Fibroblast of villous mesenchyme (primary cell): ENCODE measurements around the gene ERFL. TPM values are rescaled to one million over a fixed set of nuclear protein-coding genes. Genes with fewer than 3 reads are reported as not detected.

Source experiments
- DNase-seq: peaks from one replicate; pipeline ENCODE4 v3.0.0-alpha.2; 2010; ENCODE audit warnings: low read depth
- H3K4me3 ChIP-seq: 2 replicates; pipeline ENCODE4 v1.5.1; 2011; ENCODE audit warnings: low read depth, mild to moderate bottlenecking, low read length
- total RNA-seq: library from RNA; depleted of rRNA; stranded (reverse); fragments of >200 nt; gene quantifications from 2 replicates; pipeline ENCODE4 v1.2.3, GENCODE V29; 2012
- TF ChIP-seq, protein P1 (sequence below): IDR thresholded peaks from 2 replicates; pipeline ENCODE4 v1.5.1; 2012; ENCODE audit warnings: low read depth, mild to moderate bottlenecking, low read length; ENCODE audit not compliant: insufficient read depth

Gene ERFL
- total RNA-seq, 1 donor, result not detected

DNA sequence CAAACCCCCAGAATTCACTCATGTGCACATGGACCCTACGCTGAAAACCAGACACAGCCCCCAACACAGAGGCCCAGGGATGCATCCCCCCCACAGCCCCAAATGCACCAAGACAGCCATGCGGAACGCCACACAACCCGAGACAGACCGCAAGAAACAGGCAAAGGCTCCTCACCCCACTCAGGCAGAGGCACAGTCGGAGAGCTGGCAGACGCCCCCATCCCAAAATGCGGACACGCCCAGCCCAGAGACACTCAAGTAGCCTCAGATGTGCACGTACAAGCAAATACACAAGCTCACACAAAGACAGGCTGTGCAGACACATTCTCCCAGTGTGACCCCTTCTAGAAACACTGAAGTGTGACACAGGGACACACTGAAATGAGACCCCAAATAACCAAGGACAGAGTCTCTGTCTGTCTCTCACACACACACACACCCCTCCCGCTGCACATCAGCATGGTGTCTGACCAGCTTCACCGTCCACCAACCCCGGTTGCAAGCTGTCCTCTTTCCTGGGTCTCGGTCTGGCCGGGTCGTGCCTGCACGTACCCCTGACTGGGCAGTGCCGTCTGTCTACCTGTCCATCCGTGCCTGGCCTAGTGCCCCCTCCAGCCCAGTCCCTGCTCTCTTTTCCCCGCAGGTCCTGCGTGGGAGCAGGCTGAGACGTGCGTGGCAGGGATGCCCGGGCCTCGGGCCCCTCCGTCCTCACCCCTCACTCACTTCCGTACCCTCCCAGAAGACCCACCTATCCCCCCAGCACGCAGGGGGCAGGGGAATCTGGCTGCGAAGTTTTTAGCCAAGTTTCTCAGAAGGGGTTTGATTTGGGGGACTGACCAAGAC, 16.1 kb downstream of the ERFL start:
- no peak for DNase-seq
- TF ChIP-seq, protein P1, sequence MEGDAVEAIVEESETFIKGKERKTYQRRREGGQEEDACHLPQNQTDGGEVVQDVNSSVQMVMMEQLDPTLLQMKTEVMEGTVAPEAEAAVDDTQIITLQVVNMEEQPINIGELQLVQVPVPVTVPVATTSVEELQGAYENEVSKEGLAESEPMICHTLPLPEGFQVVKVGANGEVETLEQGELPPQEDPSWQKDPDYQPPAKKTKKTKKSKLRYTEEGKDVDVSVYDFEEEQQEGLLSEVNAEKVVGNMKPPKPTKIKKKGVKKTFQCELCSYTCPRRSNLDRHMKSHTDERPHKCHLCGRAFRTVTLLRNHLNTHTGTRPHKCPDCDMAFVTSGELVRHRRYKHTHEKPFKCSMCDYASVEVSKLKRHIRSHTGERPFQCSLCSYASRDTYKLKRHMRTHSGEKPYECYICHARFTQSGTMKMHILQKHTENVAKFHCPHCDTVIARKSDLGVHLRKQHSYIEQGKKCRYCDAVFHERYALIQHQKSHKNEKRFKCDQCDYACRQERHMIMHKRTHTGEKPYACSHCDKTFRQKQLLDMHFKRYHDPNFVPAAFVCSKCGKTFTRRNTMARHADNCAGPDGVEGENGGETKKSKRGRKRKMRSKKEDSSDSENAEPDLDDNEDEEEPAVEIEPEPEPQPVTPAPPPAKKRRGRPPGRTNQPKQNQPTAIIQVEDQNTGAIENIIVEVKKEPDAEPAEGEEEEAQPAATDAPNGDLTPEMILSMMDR, result no peak
- no peak overlapping the region for H3K4me3 ChIP-seq

DNA sequence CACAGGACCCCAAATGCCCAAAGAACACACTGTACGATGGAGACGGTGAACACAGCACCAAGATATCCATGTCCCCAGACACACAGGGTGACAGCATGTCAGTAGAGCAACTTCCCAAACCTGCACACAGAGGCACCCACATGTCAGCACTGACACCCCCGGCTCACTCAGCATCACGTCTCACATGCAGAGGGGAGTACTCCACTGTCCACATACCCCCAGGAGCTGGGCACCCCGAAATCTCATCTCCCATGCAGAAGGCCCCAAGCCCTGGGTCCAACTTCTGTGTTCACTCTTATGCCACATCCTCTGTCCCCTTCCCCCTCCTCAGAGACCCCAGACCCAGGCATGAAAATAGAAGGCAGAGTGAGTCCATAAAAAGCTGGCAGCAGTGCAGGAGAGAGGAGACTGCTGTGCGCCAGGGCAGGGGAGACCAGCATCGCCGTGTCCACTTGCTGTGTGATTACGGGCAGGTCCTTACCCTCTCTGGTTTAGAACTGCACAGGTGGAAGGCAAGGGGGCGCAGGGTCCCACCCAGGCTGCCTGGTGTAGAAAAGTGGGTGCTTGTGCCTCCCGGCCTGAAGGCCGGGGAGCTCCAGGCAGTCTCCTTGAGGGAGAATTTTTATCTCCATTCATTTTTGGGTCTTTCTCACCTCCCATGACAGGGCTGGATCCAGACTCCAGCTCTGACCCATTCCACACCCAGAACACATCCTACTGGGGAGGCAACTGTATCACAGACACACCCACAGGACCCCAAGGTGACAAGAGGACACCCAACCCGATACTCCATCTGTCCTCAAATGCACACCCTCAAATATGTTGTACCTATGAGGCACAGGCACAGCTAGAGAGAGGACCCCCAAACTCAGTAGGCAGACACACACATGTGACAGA, 17.0 kb downstream of the ERFL start:
- H3K4me3 ChIP-seq, result no peak overlapping the region
- no peak for DNase-seq
- TF ChIP-seq, protein P1, result no peak

DNA sequence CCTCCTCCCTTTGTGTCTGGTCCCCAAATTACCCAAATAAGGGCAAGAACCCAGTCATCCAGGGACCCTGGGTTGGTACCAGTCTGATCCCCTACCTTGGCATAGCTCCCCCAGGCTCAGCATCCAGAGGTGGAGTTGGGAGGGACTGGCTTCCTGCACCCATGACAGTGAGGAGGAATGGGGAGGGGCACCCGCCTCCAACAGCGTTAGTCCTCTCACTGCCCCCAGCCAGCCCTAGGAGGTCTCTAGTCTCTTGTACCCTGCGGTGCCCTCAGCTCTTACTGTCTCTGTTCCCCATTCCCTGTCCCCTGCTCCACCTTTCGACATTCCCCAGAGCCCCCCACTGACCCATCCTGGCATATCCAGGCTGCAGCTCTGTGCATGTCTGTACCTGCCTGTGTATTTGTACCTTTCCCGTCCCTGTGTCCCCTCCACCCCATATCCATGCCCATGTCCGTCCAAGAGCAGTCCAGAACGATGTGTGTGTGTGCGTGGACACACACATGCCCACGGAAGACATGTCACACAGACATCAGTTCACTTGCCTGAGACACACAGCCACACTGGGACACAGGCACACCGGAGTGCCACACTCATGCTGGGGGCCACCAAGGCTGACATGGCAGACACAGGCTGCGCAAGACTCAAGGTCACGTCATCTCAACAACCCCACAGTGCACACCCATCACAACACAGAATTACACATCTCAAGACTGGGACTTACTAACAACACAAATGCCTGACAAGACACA, 17.8 kb downstream of the ERFL start:
- no peak for DNase-seq
- TF ChIP-seq, protein P1, result no peak
- H3K4me3 ChIP-seq, result no peak overlapping the region

DNA sequence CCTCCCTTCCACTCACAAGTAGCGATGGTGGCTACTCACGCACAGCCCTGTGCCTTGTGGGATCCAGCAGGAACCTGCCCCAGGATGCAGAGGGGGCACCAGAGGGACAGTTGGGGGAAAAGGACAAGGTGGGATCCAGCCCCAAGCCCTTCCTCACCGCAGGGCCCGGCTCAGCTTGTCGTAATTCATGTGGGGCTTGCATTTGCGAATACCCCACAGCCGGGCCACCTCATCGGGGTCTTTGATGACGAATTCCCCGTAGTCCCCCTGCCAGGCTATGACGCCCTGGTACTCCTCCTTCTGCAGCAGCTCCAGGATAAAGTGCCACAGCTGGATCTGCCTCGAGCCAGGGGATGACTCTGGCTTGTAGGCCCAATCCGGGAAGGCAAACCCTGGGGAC, 18.5 kb downstream of the ERFL start:
- DNase-seq, result no peak
- TF ChIP-seq, protein P1, result no peak
- no peak overlapping the region for H3K4me3 ChIP-seq

DNA sequence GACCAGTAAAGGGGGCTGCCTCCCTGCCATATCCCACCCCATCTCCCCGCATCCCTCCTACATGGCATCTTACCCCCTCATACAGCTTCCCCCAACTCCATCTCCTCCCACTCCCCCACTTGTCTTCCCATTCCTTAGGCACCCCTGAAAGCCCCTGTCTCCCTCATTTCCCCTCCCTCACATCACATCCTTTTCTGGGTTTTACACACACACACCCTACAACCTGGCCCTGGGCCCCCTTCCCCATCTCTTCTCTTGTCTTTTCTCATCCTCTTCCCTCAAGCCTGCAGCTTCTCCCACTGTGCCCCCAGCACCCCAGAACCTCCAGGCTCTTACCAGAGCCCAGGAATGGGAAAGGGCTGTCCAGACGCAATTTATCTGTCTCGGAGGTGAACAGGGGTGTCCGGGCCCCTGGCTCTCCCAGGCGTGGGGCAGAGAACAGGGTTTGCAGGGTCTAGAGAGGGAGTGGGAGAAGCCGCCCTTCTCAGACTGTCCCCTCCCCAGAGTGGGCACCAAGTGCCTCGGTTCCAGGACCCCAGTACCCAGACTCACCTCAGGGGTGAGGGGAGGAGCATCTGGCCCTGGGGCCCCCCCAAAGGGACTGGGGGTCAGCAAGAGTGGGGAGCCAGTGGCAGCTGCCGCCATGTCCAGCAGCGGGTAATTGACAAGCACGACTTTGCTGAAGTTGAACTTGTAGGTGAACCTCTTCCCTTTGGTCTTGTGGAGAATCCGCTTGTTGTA, 19.4 kb downstream of the ERFL start:
- no peak overlapping the region for H3K4me3 ChIP-seq
- TF ChIP-seq, protein P1, result no peak
- no peak for DNase-seq

DNA sequence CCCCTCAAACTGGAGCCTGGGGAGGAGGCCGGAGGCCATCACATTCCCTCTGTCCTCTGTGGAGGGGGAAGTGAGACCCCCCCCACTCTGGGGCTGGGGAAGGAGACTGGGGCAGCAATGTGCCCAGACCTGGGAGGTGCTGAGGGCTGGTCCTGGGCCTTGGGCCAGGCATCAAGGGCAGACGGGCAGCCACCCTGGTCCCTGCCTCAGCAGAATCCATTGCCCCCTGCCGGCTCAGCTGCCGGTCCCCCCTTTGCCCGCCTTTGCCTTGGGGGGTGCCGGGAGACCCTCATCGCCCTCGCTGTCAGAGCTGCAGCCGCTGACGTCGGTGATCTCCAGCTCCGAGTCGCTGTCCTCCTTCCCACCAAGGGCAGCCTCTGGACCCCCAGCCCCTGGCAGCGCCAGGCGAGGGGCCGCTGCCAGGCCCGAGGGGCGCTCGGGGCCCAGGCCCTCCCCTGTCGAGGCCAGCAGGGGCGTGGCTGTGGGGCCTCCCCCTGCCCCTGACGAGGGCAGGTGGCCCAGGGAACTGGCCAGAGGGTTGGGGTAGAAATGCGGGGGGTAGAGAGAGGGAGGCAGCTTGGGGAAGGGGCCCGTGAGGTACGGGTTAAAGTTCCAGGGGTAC, 20.1 kb downstream of the ERFL start:
- H3K4me3 ChIP-seq, result no peak overlapping the region
- no peak for DNase-seq
- TF ChIP-seq, protein P1, result no peak
